ENCODE results near the gene MTR.

The MTR gene

GRCh38 chr1:236774926-236775325 lies 20.2 kb upstream of the MTR start:
- Histone ChIP-seq H3K4me3 (ENCODE audit: low read length in 2 of 2) (no peak overlapping the region), H3K27me3 (ENCODE audit: control insufficient read depth in 1 of 2, insufficient read depth in 2 of 2, low read length in 2 of 2) (peaks cover 0 to 7% of the 10 kb centered on the region in 2 donors), H3K9me3 (ENCODE audit: control insufficient read depth in 2 of 2, low read length in 2 of 2) (peaks cover 0 to 4% of the 10 kb centered on the region in 2 donors), H3K36me3 (ENCODE audit: control insufficient read depth in 2 of 2, insufficient read depth in 2 of 2, low read length in 2 of 2) (no peaks in the 10 kb centered on the region), H3K27ac (ENCODE audit: low read length) (no peak overlapping the region), H3K4me1 (ENCODE audit: control insufficient read depth, insufficient read depth, low read length) (no peaks in the 10 kb centered on the region), H3K9ac (ENCODE audit: low read length in 2 of 2) (no peak overlapping the region)

DNA sequence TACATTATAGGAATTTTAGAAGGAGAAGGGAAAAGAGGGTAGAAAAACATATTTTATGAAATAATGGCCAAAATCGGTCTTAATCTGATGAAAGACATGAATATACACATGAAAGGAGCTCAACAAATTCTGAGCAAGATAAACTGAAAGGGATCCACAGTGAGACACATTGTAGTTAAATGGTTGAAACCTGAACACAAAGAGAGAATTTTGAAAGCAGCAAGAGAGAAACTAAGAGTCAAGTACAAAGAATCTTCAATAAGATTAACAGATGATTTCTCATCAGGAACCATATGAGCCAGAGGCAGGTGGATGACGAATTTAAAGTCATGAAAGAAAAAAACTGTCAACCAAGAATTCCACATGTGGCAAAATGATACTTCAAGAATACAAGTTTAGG lies 15.8 kb upstream of the MTR start:
- Histone ChIP-seq H3K9me3 (ENCODE audit: control insufficient read depth in 2 of 2, low read length in 2 of 2) (peaks cover 0 to 4% of the 10 kb centered on the region in 2 donors), H3K27ac (ENCODE audit: low read length) (no peak overlapping the region), H3K9ac (ENCODE audit: low read length in 2 of 2) (no peak overlapping the region), H3K4me1 (ENCODE audit: control insufficient read depth, insufficient read depth, low read length) (no peaks in the 10 kb centered on the region), H3K27me3 (ENCODE audit: control insufficient read depth in 1 of 2, insufficient read depth in 2 of 2, low read length in 2 of 2) (no peaks in the 10 kb centered on the region), H3K4me3 (ENCODE audit: low read length in 2 of 2) (no peak overlapping the region), H3K36me3 (ENCODE audit: control insufficient read depth in 2 of 2, insufficient read depth in 2 of 2, low read length in 2 of 2) (no peaks in the 10 kb centered on the region)

GRCh38 chr1:236785477-236785876 lies 9.6 kb upstream of the MTR start:
- Histone ChIP-seq H3K9ac (ENCODE audit: low read length in 2 of 2) (no peak overlapping the region), H3K9me3 (ENCODE audit: control insufficient read depth in 2 of 2, low read length in 2 of 2) (no peaks in the 10 kb centered on the region), H3K4me1 (ENCODE audit: control insufficient read depth, insufficient read depth, low read length) (no peaks in the 10 kb centered on the region)

DNA sequence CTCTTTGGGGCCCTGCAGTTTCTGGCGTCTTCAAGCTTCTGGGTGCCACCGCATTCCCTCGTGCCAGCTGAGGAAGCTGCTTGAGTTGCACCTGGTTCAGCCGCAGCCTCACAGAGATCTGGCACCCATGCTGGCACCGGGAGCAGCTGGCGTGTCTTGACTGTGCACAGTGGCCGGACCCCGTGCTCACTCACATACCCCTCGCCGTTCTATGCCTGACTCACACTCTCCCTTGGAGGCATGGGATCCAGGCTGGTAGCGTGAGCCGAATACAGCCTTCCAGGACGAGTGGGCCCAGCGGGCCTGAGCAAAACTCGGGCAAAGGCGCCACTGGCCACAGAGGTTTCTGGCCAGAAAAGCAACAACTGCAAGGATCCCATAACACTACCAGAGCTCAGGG lies 8.6 kb upstream of the MTR start:
- Histone ChIP-seq H3K9ac (ENCODE audit: low read length in 2 of 2) (no peak overlapping the region), H3K36me3 (ENCODE audit: control insufficient read depth in 2 of 2, insufficient read depth in 2 of 2, low read length in 2 of 2) (no peaks in the 10 kb centered on the region), H3K9me3 (ENCODE audit: control insufficient read depth in 2 of 2, low read length in 2 of 2) (no peaks in the 10 kb centered on the region), H3K27ac (ENCODE audit: low read length) (no peak overlapping the region), H3K4me1 (ENCODE audit: control insufficient read depth, insufficient read depth, low read length) (no peaks in the 10 kb centered on the region), H3K27me3 (ENCODE audit: control insufficient read depth in 1 of 2, insufficient read depth in 2 of 2, low read length in 2 of 2) (no peaks in the 10 kb centered on the region), H3K4me3 (ENCODE audit: low read length in 2 of 2) (no peak overlapping the region)

More at GRCh38 chr1:236785477-236785876, 9.6 kb upstream of the MTR start:
- Histone ChIP-seq H3K36me3 (ENCODE audit: control insufficient read depth in 2 of 2, insufficient read depth in 2 of 2, low read length in 2 of 2) (no peaks in the 10 kb centered on the region), H3K27ac (ENCODE audit: low read length) (no peak overlapping the region), H3K4me3 (ENCODE audit: low read length in 2 of 2) (no peak overlapping the region), H3K27me3 (ENCODE audit: control insufficient read depth in 1 of 2, insufficient read depth in 2 of 2, low read length in 2 of 2) (no peaks in the 10 kb centered on the region)

DNA sequence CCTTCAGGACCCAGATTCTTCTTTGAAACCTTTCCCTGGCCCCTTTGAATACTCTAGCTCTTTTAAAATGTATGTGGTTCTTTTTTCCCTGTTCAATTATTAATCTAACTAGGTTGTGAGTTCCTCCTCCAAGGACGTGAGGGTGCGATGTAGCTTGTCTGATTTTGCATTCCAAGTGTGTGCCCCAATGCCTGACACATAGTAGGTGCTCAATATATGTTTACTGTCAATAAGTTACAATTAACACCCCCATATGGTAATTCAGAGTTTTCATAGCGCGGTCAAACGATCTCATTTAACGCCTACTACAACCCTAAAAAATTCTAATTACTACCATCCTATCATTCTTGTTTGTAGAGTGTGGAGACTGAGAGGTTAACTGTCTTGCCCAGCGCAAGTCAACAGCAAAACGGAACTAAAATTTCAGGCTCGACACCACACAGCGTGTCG lies 482 bp upstream of the MTR start:
- Histone ChIP-seq H3K9ac (ENCODE audit: low read length in 2 of 2) (peak overlapping the region; percentile 14 to 94), H3K27ac (ENCODE audit: low read length) (peak overlapping the region; percentile 93), H3K36me3 (ENCODE audit: control insufficient read depth in 2 of 2, insufficient read depth in 2 of 2, low read length in 2 of 2) (no peaks in the 10 kb centered on the region), H3K9me3 (ENCODE audit: control insufficient read depth in 2 of 2, low read length in 2 of 2) (no peaks in the 10 kb centered on the region), H3K4me1 (ENCODE audit: control insufficient read depth, insufficient read depth, low read length) (peaks cover 4% of the 10 kb centered on the region), H3K27me3 (ENCODE audit: control insufficient read depth in 1 of 2, insufficient read depth in 2 of 2, low read length in 2 of 2) (no peaks in the 10 kb centered on the region), H3K4me3 (ENCODE audit: low read length in 2 of 2) (peak overlapping the region; percentile 95 to 97)

DNA sequence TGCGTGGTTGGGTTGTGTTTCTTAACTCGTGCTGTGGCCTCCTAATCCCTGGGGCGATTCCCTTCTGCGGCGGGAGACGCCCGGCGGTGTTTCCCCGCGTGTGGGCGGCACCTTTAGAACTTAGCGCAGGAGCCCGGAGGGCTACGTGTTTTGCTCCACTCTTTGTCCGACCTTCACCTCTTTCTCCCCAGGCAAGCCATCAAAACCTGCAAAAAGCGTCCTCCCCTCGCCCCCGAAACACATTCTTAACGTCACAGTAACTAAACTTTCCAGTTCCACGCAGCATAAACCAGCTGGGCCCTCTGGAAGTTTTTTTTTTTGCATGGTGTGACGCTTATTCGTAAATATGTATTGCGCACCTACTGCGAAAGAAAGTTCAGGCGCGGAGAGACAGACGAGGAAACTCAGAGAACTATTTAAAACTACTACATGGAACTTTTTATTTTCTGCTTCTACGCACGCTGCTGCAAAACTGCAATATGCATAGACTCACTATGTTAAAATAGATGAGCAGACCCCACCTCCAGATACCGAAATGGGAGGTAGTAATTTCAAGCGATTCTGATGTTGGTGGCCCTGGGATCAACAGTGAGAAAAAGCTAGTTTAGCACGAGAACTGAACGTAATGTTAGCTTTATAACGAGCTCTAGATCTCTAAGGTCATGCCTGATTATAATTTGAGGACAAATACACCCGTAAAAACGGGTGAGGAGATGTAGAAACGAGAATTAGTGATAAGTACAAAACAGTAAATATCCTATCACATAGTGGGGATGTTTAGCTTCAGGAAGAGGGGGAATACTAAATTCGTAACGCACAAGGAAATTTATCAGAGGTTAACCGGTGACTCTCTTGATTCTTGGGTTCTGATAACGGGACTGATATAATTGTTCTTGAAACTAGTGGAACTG lies 920 bp downstream of the MTR start:
- peaks cover 4% of the 10 kb centered on the region for H3K4me1 ChIP-seq (ENCODE audit: control insufficient read depth, insufficient read depth, low read length)
- no peaks in the 10 kb centered on the region for H3K27me3 ChIP-seq (ENCODE audit: control insufficient read depth in 1 of 2, insufficient read depth in 2 of 2, low read length in 2 of 2)
- H3K27ac ChIP-seq (ENCODE audit: low read length): peak overlapping the region; percentile 93
- H3K36me3 ChIP-seq (ENCODE audit: control insufficient read depth in 2 of 2, insufficient read depth in 2 of 2, low read length in 2 of 2): no peaks in the 10 kb centered on the region
- no peaks in the 10 kb centered on the region for H3K9me3 ChIP-seq (ENCODE audit: control insufficient read depth in 2 of 2, low read length in 2 of 2)
- peak overlapping the region; percentile 94 to 96 for H3K9ac ChIP-seq (ENCODE audit: low read length in 2 of 2)
- peak overlapping the region; percentile 95 to 97 for H3K4me3 ChIP-seq (ENCODE audit: low read length in 2 of 2)

GRCh38 chr1:236799001-236799400 lies 3.9 kb downstream of the MTR start:
- Histone ChIP-seq H3K27me3 (ENCODE audit: control insufficient read depth in 1 of 2, insufficient read depth in 2 of 2, low read length in 2 of 2) (no peaks in the 10 kb centered on the region), H3K27ac (ENCODE audit: low read length) (no peak overlapping the region), H3K9ac (ENCODE audit: low read length in 2 of 2) (no peak overlapping the region), H3K4me1 (ENCODE audit: control insufficient read depth, insufficient read depth, low read length) (peaks cover 4% of the 10 kb centered on the region), H3K4me3 (ENCODE audit: low read length in 2 of 2) (no peak overlapping the region), H3K9me3 (ENCODE audit: control insufficient read depth in 2 of 2, low read length in 2 of 2) (no peaks in the 10 kb centered on the region), H3K36me3 (ENCODE audit: control insufficient read depth in 2 of 2, insufficient read depth in 2 of 2, low read length in 2 of 2) (peaks cover 0 to 4% of the 10 kb centered on the region in 2 donors)

DNA sequence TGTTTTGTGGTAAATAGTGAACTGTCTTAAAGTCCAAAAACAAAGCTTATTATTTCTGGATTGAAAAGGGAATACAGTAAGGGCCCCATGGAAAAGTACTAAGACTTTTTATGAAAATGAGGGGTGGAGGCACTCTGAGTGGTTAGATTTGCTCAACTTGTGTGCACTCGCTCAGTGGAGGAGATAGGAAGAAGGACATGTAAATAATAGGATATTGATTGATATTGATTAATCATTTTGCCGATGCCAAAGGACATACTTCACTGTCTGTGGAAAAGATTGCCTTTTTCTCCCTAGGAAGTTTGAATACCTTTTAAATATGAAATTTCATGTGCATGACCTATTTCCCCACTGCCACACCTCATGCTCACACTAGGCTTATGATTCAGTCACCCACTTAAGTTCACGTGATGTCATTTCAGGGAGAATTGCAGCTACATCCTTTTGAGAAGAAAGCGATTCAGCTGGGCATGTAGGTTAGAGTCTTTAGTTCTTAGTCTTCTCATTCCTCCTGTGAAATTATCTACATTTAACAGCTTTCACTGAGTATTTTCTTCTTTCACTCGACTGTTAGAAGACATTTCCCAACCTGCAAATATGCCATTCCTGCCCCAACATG lies 5.0 kb downstream of the MTR start:
- Histone ChIP-seq H3K27me3 (ENCODE audit: control insufficient read depth in 1 of 2, insufficient read depth in 2 of 2, low read length in 2 of 2) (no peaks in the 10 kb centered on the region), H3K9ac (ENCODE audit: low read length in 2 of 2) (no peak overlapping the region), H3K4me1 (ENCODE audit: control insufficient read depth, insufficient read depth, low read length) (peaks cover 4% of the 10 kb centered on the region), H3K9me3 (ENCODE audit: control insufficient read depth in 2 of 2, low read length in 2 of 2) (no peaks in the 10 kb centered on the region), H3K4me3 (ENCODE audit: low read length in 2 of 2) (no peak overlapping the region), H3K27ac (ENCODE audit: low read length) (no peak overlapping the region), H3K36me3 (ENCODE audit: control insufficient read depth in 2 of 2, insufficient read depth in 2 of 2, low read length in 2 of 2) (peaks cover 0 to 7% of the 10 kb centered on the region in 2 donors)

DNA sequence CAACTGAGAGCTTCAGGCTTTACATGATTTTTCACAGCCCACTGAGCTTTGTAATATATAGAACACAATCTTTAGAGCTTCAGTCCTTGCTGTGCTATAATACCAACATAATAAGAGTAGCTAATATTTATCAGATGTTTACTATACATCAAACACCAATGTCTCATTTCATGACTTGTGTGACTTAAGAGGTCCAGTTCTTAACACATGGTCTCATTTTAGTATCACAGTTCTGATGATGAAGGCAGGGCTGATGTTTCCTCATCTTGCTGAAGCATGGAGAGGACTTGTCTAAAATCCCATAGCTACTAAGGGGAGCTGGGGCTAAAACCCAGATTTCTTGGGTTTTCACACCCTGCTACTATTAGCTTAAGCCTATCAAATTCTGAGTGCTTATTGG lies 5.5 kb downstream of the MTR start:
- Histone ChIP-seq H3K27ac (ENCODE audit: low read length) (no peak overlapping the region), H3K9ac (ENCODE audit: low read length in 2 of 2) (no peak overlapping the region), H3K36me3 (ENCODE audit: control insufficient read depth in 2 of 2, insufficient read depth in 2 of 2, low read length in 2 of 2) (peaks cover 0 to 12% of the 10 kb centered on the region in 2 donors), H3K4me1 (ENCODE audit: control insufficient read depth, insufficient read depth, low read length) (peaks cover 4% of the 10 kb centered on the region), H3K27me3 (ENCODE audit: control insufficient read depth in 1 of 2, insufficient read depth in 2 of 2, low read length in 2 of 2) (no peaks in the 10 kb centered on the region), H3K9me3 (ENCODE audit: control insufficient read depth in 2 of 2, low read length in 2 of 2) (no peaks in the 10 kb centered on the region), H3K4me3 (ENCODE audit: low read length in 2 of 2) (no peak overlapping the region)

DNA sequence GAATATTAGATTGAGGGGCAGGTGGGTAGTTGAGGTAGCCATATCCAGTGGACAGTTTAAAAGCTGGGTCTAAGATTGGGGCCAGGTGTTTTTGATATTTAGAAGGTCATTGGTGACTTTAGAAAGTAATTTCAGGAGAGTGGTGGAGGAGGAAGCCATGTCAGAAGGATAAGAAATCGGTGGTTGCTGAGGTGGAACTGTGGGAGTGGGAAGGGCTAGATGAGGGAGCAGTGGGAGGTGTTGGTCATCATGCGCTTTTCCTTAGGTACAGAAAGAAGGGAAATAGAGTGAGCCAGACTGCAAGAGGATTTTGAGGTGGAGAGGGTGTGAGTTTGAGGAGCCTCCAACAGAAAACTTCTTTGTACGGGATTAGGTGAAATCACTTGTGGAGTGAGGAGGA lies 7.2 kb downstream of the MTR start:
- no peak overlapping the region for H3K4me3 ChIP-seq (ENCODE audit: low read length in 2 of 2)
- H3K27me3 ChIP-seq (ENCODE audit: control insufficient read depth in 1 of 2, insufficient read depth in 2 of 2, low read length in 2 of 2): no peaks in the 10 kb centered on the region
- no peaks in the 10 kb centered on the region for H3K9me3 ChIP-seq (ENCODE audit: control insufficient read depth in 2 of 2, low read length in 2 of 2)
- H3K9ac ChIP-seq (ENCODE audit: low read length in 2 of 2): no peak overlapping the region
- H3K4me1 ChIP-seq (ENCODE audit: control insufficient read depth, insufficient read depth, low read length): no peaks in the 10 kb centered on the region
- no peak overlapping the region for H3K27ac ChIP-seq (ENCODE audit: low read length)
- H3K36me3 ChIP-seq (ENCODE audit: control insufficient read depth in 2 of 2, insufficient read depth in 2 of 2, low read length in 2 of 2): peaks cover 0 to 16% of the 10 kb centered on the region in 2 donors

- H3K4me3 ChIP-seq (ENCODE audit: low read length in 2 of 2): no peak overlapping the region
- H3K27ac ChIP-seq (ENCODE audit: low read length): no peak overlapping the region
- H3K36me3 ChIP-seq (ENCODE audit: control insufficient read depth in 2 of 2, insufficient read depth in 2 of 2, low read length in 2 of 2): peaks cover 16 to 29% of the 10 kb centered on the region in 2 donors
- no peaks in the 10 kb centered on the region for H3K27me3 ChIP-seq (ENCODE audit: control insufficient read depth in 1 of 2, insufficient read depth in 2 of 2, low read length in 2 of 2)
- no peaks in the 10 kb centered on the region for H3K4me1 ChIP-seq (ENCODE audit: control insufficient read depth, insufficient read depth, low read length)
- no peak overlapping the region for H3K9ac ChIP-seq (ENCODE audit: low read length in 2 of 2)
- H3K9me3 ChIP-seq (ENCODE audit: control insufficient read depth in 2 of 2, low read length in 2 of 2): no peaks in the 10 kb centered on the region
Measured at GRCh38 chr1:236806634-236807033, 11.5 kb downstream of the MTR start.
